H1 (cell line): Measurements from ENCODE around the gene ITGB7. TPM values are rescaled to one million over a fixed set of nuclear protein-coding genes. Genes with fewer than 3 reads are reported as not detected.

ENCODE experiments used
- CTCF ChIA-PET: fragments of 300-600 bp; sonication (Branson Sonifier 250); formaldehyde crosslinking; loops from one replicate; lab custom pipeline; 2021; ENCODE audit not compliant: partially characterized antibody; lab: Charles Lee
- POLR2A ChIA-PET: fragments of 300-600 bp; sonication (Branson Sonifier 250); formaldehyde crosslinking; loops from one replicate; lab custom pipeline; 2021; ENCODE audit warnings: inconsistent platforms; ENCODE audit not compliant: partially characterized antibody; lab: Charles Lee
- DNase-seq, 2 experiments: peaks; one replicate each; pipeline versions ENCODE4 v3.0.0 to v3.0.0-alpha.2; 2010 to 2022; ENCODE audit warnings: low spot score in 2 of 2, low read depth in 1 of 2, mixed read lengths in 1 of 2
- FAIRE-seq: peaks from 2 replicates; lab custom pipeline; 2011; peaks lifted over from hg19 to GRCh38; lab: Jason Lieb, UNC
- H2AFZ ChIP-seq: 2 replicates; pipeline ENCODE4 v1.8.1; 2012; ENCODE audit warnings: low read length, inconsistent platforms
- H2AK5ac ChIP-seq: 2 replicates; pipeline ENCODE4 v1.6.1; 2013; ENCODE audit warnings: low read depth, low read length
- H2BK120ac ChIP-seq: replicated peaks from 2 replicates; pipeline ENCODE3; 2013; ENCODE audit warnings: low read depth, low read length, inconsistent platforms
- H2BK12ac ChIP-seq: 2 replicates; pipeline ENCODE4 v1.6.1; 2013; ENCODE audit warnings: low read depth, low read length
- H2BK15ac ChIP-seq: 2 replicates; pipeline ENCODE4 v1.6.1; 2013; ENCODE audit warnings: low read length
- H2BK20ac ChIP-seq: 2 replicates; pipeline ENCODE4 v1.6.1; 2013; ENCODE audit warnings: low read length
- H2BK5ac ChIP-seq: 2 replicates; pipeline ENCODE4 v1.6.1; 2013; ENCODE audit warnings: low read depth, low read length
- H3K14ac ChIP-seq: 2 replicates; pipeline ENCODE4 v1.6.1; 2013; ENCODE audit warnings: inconsistent platforms; ENCODE audit not compliant: insufficient read length
- H3K18ac ChIP-seq: 2 replicates; pipeline ENCODE4 v1.6.1; 2013; ENCODE audit warnings: low read length; ENCODE audit errors: extremely low read depth
- H3K23ac ChIP-seq: 2 replicates; pipeline ENCODE4 v1.6.1; 2013; ENCODE audit warnings: inconsistent platforms; ENCODE audit not compliant: insufficient read length
- H3K23me2 ChIP-seq: 2 replicates; pipeline ENCODE4 v1.6.1; 2013; ENCODE audit warnings: low read depth, low read length
- H3K27ac ChIP-seq: 2 replicates; pipeline ENCODE4 v1.6.1; 2011; ENCODE audit warnings: low read depth, low read length, inconsistent platforms
- H3K27me3 ChIP-seq, 4 experiments: replicated peaks in 1 of 4; 1 replicate in 1 of 4; 2 replicates in 3 of 4; pipeline versions ENCODE4 v1.6.1 to v1.8.1; 2011 to 2013; ENCODE audit warnings: low read length in 3 of 4, mild to moderate bottlenecking in 3 of 4, inconsistent platforms in 2 of 4, mixed read lengths in 2 of 4, moderate library complexity in 1 of 4; ENCODE audit not compliant: control insufficient read depth in 3 of 4, insufficient read depth in 3 of 4; ENCODE audit errors: extremely low read depth in 1 of 4
- H3K36me3 ChIP-seq, 4 experiments: 2 replicates each; pipeline versions ENCODE4 v1.6.1 to v1.8.1; 2011 to 2013; ENCODE audit warnings: mild to moderate bottlenecking in 4 of 4, low read length in 3 of 4, moderate library complexity in 2 of 4, control low read depth in 1 of 4, inconsistent platforms in 1 of 4; ENCODE audit not compliant: insufficient read depth in 4 of 4, control insufficient read depth in 2 of 4
- H3K4ac ChIP-seq: replicated peaks from 2 replicates; pipeline ENCODE3; 2013; ENCODE audit warnings: low read length, low read depth, mixed read lengths, inconsistent platforms; ENCODE audit not compliant: insufficient read length
- H3K4me1 ChIP-seq, 4 experiments: replicated peaks in 1 of 4; 1 replicate in 1 of 4; 2 replicates in 3 of 4; pipeline versions ENCODE4 v1.6.1 to v1.8.1; 2011 to 2013; ENCODE audit warnings: low read length in 3 of 4, inconsistent platforms in 2 of 4, mixed read lengths in 1 of 4; ENCODE audit not compliant: insufficient read depth in 4 of 4, control insufficient read depth in 3 of 4
- H3K4me2 ChIP-seq, 2 experiments: 2 replicates each; pipeline versions ENCODE4 v1.6.1 to v1.8.1; 2011 to 2013; ENCODE audit warnings: low read depth in 2 of 2, low read length in 2 of 2, control low read depth in 1 of 2, inconsistent platforms in 1 of 2, mild to moderate bottlenecking in 1 of 2; ENCODE audit not compliant: insufficient read depth in 1 of 2
- H3K4me3 ChIP-seq, 4 experiments: fragments of 200-600, 300-600 bp in 1 of 4; sonication (generic), shearing (Covaris generic), sonication (Bioruptor Twin) in 1 of 4; 2 replicates each; pipeline versions ENCODE4 v1.5.1 to v1.8.1; 2011 to 2016; ENCODE audit warnings: low read length in 4 of 4, low read depth in 3 of 4, control low read depth in 2 of 4, inconsistent platforms in 2 of 4, mild to moderate bottlenecking in 2 of 4, mixed read lengths in 1 of 4, moderate library complexity in 1 of 4; ENCODE audit not compliant: insufficient read depth in 2 of 4; ENCODE audit errors: extremely low read depth in 1 of 4
- H3K56ac ChIP-seq: replicated peaks from 2 replicates; pipeline ENCODE3; 2013; ENCODE audit warnings: low read depth, mild to moderate bottlenecking, mixed read lengths, low read length, inconsistent platforms; ENCODE audit not compliant: insufficient read length
- H3K79me1 ChIP-seq: 2 replicates; pipeline ENCODE4 v1.6.1; 2013; ENCODE audit warnings: low read depth, low read length, control low read depth
- H3K79me2 ChIP-seq, 2 experiments: 2 replicates each; pipeline versions ENCODE4 v1.6.1 to v1.8.1; 2012 to 2013; ENCODE audit warnings: low read length in 2 of 2, mild to moderate bottlenecking in 2 of 2, inconsistent platforms in 1 of 2; ENCODE audit not compliant: insufficient read depth in 2 of 2, control insufficient read depth in 1 of 2
- H3K9ac ChIP-seq, 4 experiments: replicated peaks in 1 of 4; 1 replicate in 1 of 4; 2 replicates in 3 of 4; pipeline versions ENCODE4 v1.6.1 to v1.8.1; 2011 to 2013; ENCODE audit warnings: low read depth in 3 of 4, low read length in 3 of 4, control low read depth in 2 of 4, mild to moderate bottlenecking in 2 of 4, moderate library complexity in 2 of 4, inconsistent platforms in 1 of 4; ENCODE audit errors: extremely low read depth in 1 of 4
- H3K9me3 ChIP-seq, 2 experiments: 2 replicates each; pipeline versions ENCODE4 v1.6.1 to v1.8.1; 2012 to 2013; ENCODE audit warnings: mild to moderate bottlenecking in 2 of 2, moderate library complexity in 2 of 2, control low read depth in 1 of 2, inconsistent platforms in 1 of 2, low read depth in 1 of 2, low read length in 1 of 2, mixed read lengths in 1 of 2; ENCODE audit not compliant: insufficient read depth in 2 of 2
- H4K20me1 ChIP-seq, 2 experiments: replicated peaks in 1 of 2; 2 replicates each; pipeline versions ENCODE3 to v1.8.1; 2011 to 2013; ENCODE audit warnings: inconsistent platforms in 2 of 2, low read length in 2 of 2, mild to moderate bottlenecking in 1 of 2; ENCODE audit not compliant: insufficient read depth in 2 of 2, control insufficient read depth in 1 of 2
- H4K5ac ChIP-seq: 2 replicates; pipeline ENCODE4 v1.6.1; 2013; ENCODE audit warnings: low read length, low read depth, mixed read lengths, inconsistent platforms; ENCODE audit not compliant: insufficient read length
- H4K8ac ChIP-seq: 2 replicates; pipeline ENCODE4 v1.8.0; 2013; ENCODE audit warnings: mild to moderate bottlenecking, moderate library complexity, low read length, inconsistent platforms; ENCODE audit not compliant: insufficient read depth; ENCODE audit errors: extremely low read depth
- H4K91ac ChIP-seq: replicated peaks from 2 replicates; pipeline ENCODE3; 2013; ENCODE audit warnings: low read length, mixed read lengths, inconsistent platforms; ENCODE audit not compliant: insufficient read length
- BACH1 ChIP-seq: IDR thresholded peaks from 2 replicates; pipeline ENCODE4 v1.6.1; 2012; ENCODE audit warnings: low read length, improper control_type of control experiment
- CBX5 ChIP-seq: fragments of 300-800, 300-1000 bp; sonication (generic); IDR thresholded peaks from 2 replicates; pipeline ENCODE4 v1.7.1; 2016; ENCODE audit warnings: antibody characterized with exemption, low read length, low read depth
- CEBPB ChIP-seq: IDR thresholded peaks from 2 replicates; pipeline ENCODE4 v1.6.1; 2012; ENCODE audit warnings: low read depth, low read length
- CTBP2 ChIP-seq: IDR thresholded peaks from 2 replicates; pipeline ENCODE4 v1.7.0; 2011; ENCODE audit warnings: borderline replicate concordance, mild to moderate bottlenecking, moderate library complexity, mixed read lengths, low read length; ENCODE audit not compliant: insufficient read depth, insufficient read length
- EP300 ChIP-seq, 2 experiments: IDR thresholded peaks; 1 replicate in 1 of 2; 2 replicates in 1 of 2; pipeline ENCODE4 v1.6.1; 2011 to 2012; ENCODE audit warnings: low read depth in 2 of 2, low read length in 2 of 2, mild to moderate bottlenecking in 2 of 2, borderline replicate concordance in 1 of 2, inconsistent platforms in 1 of 2, moderate library complexity in 1 of 2
- JUN ChIP-seq: IDR thresholded peaks from 2 replicates; pipeline ENCODE4 v1.6.1; 2011; ENCODE audit warnings: low read depth, mild to moderate bottlenecking, improper control_type of control experiment, low read length
- SP4 ChIP-seq: IDR thresholded peaks from 2 replicates; pipeline ENCODE4 v1.6.1; 2012; ENCODE audit warnings: low read length, inconsistent platforms
- WGBS, 2 experiments: shearing (Covaris generic) in 1 of 2; methylation state at CpG; one replicate each; pipeline versions ENCODE4 v1.1.6 to v1.1.7; 2013 to 2015; ENCODE audit warnings: low lambda C conversion rate in 2 of 2, mixed read lengths in 2 of 2, inconsistent platforms in 1 of 2, low coverage in 1 of 2, missing lambda C conversion rate in 1 of 2; ENCODE audit not compliant: insufficient replicate concordance in 2 of 2, insufficient coverage in 1 of 2, insufficient read length in 1 of 2; ENCODE audit errors: extremely low coverage in 1 of 2, missing lambda C conversion rate in 1 of 2; 5-methylcytosine and 5-hydroxymethylcytosine counted together
- polyA plus RNA-seq, 7 experiments: library from polyadenylated mRNA; depleted of rRNA in 3 of 7; stranded (reverse) in 5 of 7; unstranded in 2 of 7; fragments of >200 nt in 5 of 7; fragments of 200-250 nt in 2 of 7; gene quantifications; 1 replicate in 5 of 7; 2 replicates in 1 of 7; 4 replicates in 1 of 7; pipeline versions ENCODE4 v1.2.1 to v1.2.3, GENCODE V29; 2011 to 2013; ENCODE audit warnings: missing spikeins in 2 of 7, mixed read lengths in 2 of 7
- total RNA-seq: library from RNA; stranded (reverse); fragmentation: NEBNext Ultra II Directional; extraction: Animal tissue kit (Norgen Biotek cat#: 25700); gene quantifications from 2 replicates; pipeline ENCODE4 v1.2.1, GENCODE V29; 2021
- TF ChIP-seq, protein P1 (sequence below), 3 experiments: IDR thresholded peaks; 1 replicate in 2 of 3; 2 replicates in 1 of 3; pipeline versions ENCODE4 v1.5.1 to v1.6.1; 2011; ENCODE audit warnings: low read length in 3 of 3, mild to moderate bottlenecking in 3 of 3, inconsistent platforms in 2 of 3, low read depth in 1 of 3, moderate library complexity in 1 of 3; ENCODE audit not compliant: insufficient read depth in 1 of 3; ENCODE audit errors: control extremely low read depth in 1 of 3
- TF ChIP-seq, protein P2 (sequence below): IDR thresholded peaks from 2 replicates; pipeline ENCODE4 v1.6.1; 2012; ENCODE audit warnings: low read length, inconsistent platforms

Gene ITGB7
- total and polyA plus RNA-seq, 2 of the 8 experiments (the other 6 are each of a cell fraction or from before 2014, with no cell fraction given) = 0.35 to 0.54 TPM

DNA sequence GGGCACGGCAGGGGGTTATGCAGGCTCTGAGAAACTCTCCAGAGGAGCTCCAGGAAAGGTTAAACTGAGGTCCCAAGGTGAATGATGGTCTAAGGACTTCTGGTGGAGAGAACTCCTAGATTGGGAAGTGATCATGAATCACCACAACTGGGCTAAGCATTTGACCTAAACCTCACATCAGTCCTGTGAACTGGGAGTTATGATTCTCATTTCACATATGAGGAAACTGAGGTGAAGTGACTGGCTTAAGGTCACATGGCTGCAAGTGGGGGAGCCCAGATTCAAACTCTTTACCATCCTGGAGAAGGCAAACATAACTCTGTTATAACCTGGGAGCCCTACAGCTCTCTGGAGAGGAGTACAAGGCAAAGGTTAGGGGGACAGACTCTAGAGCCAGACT, 20.8 kb upstream of the ITGB7 start:
- Histone ChIP-seq H3K4ac (no peak overlapping the region), H3K23ac (no peak overlapping the region), H4K8ac (no peak overlapping the region), H3K56ac (no peak overlapping the region), H3K4me3 (no peak overlapping the region), H3K79me1 (no peaks in the 10 kb centered on the region), H4K5ac (no peak overlapping the region), H4K20me1 (no peaks in the 10 kb centered on the region), H3K18ac (no peak overlapping the region; the same call in 1 of the 2 replicates), H2AFZ (no peak overlapping the region), H3K4me1 (peaks cover 34 to 60% (median 42%) of the 10 kb centered on the region in 4 experiments), H4K91ac (no peak overlapping the region), H2AK5ac (no peak overlapping the region), H3K27me3 (no peaks in the 10 kb centered on the region), H3K9ac (no peak overlapping the region), H3K9me3 (no peaks in the 10 kb centered on the region), H2BK15ac (no peak overlapping the region), H2BK5ac (no peak overlapping the region), H3K79me2 (peaks cover 0 to 13% of the 10 kb centered on the region in 2 experiments; a peak in 1 of 4 replicates), H3K27ac (no peak overlapping the region), H2BK12ac (no peak overlapping the region), H3K4me2 (no peak overlapping the region), H2BK20ac (no peak overlapping the region), H3K36me3 (no peaks in the 10 kb centered on the region; a peak in 1 of 8 replicates), H3K23me2 (peaks cover 14% of the 10 kb centered on the region), H3K14ac (no peak overlapping the region), H2BK120ac (no peak overlapping the region)
- POLR2A ChIA-PET = interaction anchor here (1.3 to 12.4 kb wide), 2 partner anchors 8 to 24 kb away, joined by 3 to 151 read pairs; a partner anchor contains a TSS
- FAIRE-seq (no peak), DNase-seq (no peak)
- 83% methylated on average over 1 of the region's 1 CpG; no CpG with 5 or more reads in 1 of the 2 experiments for WGBS, 2 experiments
- CTCF ChIA-PET = interaction anchor here (7.3 to 23.5 kb wide), 3 partner anchors 13 to 34 kb away, joined by 44 to 654 read pairs (median 535); partner anchors contain the start of genes ESPL1 and ITGB7
- TF ChIP-seq BACH1 = no peak
- TF ChIP-seq CEBPB = no peak
- no peak for TF ChIP-seq EP300 (IDR thresholded peaks at IDR 0.05; ENCODE audit: borderline replicate concordance in 1 of 2, low read depth in 2 of 2, low read length in 2 of 2)
- no peak for TF ChIP-seq CTBP2
- TF ChIP-seq JUN = no peak
- no peak for TF ChIP-seq SP4
- TF ChIP-seq CBX5 = no peak
- TF ChIP-seq, protein P1, sequence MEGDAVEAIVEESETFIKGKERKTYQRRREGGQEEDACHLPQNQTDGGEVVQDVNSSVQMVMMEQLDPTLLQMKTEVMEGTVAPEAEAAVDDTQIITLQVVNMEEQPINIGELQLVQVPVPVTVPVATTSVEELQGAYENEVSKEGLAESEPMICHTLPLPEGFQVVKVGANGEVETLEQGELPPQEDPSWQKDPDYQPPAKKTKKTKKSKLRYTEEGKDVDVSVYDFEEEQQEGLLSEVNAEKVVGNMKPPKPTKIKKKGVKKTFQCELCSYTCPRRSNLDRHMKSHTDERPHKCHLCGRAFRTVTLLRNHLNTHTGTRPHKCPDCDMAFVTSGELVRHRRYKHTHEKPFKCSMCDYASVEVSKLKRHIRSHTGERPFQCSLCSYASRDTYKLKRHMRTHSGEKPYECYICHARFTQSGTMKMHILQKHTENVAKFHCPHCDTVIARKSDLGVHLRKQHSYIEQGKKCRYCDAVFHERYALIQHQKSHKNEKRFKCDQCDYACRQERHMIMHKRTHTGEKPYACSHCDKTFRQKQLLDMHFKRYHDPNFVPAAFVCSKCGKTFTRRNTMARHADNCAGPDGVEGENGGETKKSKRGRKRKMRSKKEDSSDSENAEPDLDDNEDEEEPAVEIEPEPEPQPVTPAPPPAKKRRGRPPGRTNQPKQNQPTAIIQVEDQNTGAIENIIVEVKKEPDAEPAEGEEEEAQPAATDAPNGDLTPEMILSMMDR (IDR thresholded peaks at IDR 0.05; ENCODE audit: control extremely low read depth in 1 of 3, insufficient read depth in 1 of 3, low read depth in 1 of 3, low read length in 3 of 3) = no peak
- TF ChIP-seq, protein P2, sequence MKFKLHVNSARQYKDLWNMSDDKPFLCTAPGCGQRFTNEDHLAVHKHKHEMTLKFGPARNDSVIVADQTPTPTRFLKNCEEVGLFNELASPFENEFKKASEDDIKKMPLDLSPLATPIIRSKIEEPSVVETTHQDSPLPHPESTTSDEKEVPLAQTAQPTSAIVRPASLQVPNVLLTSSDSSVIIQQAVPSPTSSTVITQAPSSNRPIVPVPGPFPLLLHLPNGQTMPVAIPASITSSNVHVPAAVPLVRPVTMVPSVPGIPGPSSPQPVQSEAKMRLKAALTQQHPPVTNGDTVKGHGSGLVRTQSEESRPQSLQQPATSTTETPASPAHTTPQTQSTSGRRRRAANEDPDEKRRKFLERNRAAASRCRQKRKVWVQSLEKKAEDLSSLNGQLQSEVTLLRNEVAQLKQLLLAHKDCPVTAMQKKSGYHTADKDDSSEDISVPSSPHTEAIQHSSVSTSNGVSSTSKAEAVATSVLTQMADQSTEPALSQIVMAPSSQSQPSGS = no peak
